Measurements from ENCODE around the gene KDM4C.
"Not testable (repeated sequence)": the region's sequence is repeated elsewhere in the genome, so short reads cannot be mapped to it uniquely, and the experiment has no call there.

The KDM4C gene

DNA sequence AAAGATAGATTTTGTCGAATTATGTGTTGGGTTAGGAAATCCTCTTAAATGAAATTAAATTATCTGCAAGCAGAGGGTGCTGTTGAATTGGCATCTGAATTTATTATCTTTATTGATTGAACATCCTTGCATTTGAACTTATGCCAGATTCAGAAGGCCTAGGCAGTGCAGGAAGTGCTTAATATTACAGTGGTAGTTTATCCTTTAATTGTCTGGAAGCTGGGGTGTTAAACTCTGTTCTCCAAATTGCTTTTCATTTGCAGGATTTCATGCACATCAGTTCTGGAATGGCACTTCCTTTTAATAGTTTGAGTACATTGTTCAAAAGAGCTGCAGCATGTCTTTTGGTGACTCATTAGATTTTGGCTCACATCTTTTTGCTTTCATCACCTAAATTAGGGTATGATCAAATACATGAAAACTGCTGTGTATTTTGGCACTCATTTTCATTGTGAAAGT is 186.3 kb downstream of the KDM4C start:
- no peak overlapping the region for H3K4ac ChIP-seq (ENCODE audit: low read depth, low read length)
- H3K27ac ChIP-seq (ENCODE audit: low read depth, low read length), result no peak overlapping the region
- no peaks in the 10 kb centered on the region for H3K79me1 ChIP-seq (ENCODE audit: low read length)
- no peak overlapping the region for H3K9ac ChIP-seq (ENCODE audit: low read length)
- H4K5ac ChIP-seq (ENCODE audit: low read length), result no peak overlapping the region
- H3K36me3 ChIP-seq (ENCODE audit: control insufficient read depth, insufficient read depth, low read length), result no peaks in the 10 kb centered on the region
- no peak overlapping the region for H3K4me2 ChIP-seq (ENCODE audit: low read length)
- H2BK120ac ChIP-seq (ENCODE audit: low read depth, low read length), result no peak overlapping the region
- no peak overlapping the region for H3K56ac ChIP-seq (ENCODE audit: low read length)
- DNase-seq, result no peak
- no peak overlapping the region for H2BK15ac ChIP-seq (replicated peaks; ENCODE audit: low read depth)
- no peak overlapping the region for H3K18ac ChIP-seq (ENCODE audit: low read length)
- H3K23ac ChIP-seq (ENCODE audit: low read length), result no peak overlapping the region
- H2BK5ac ChIP-seq (ENCODE audit: low read length), result no peak overlapping the region
- H4K8ac ChIP-seq (ENCODE audit: low read depth, low read length), result no peak overlapping the region
- H2AK5ac ChIP-seq (ENCODE audit: low read length), result no peak overlapping the region
- 100% methylated on average over 1 of the region's 1 CpG for WGBS (ENCODE audit: extremely low coverage, insufficient coverage, low lambda C conversion rate)
- no peaks in the 10 kb centered on the region for H3K79me2 ChIP-seq (ENCODE audit: control insufficient read depth, insufficient read depth, low read length)
- H3K4me1 ChIP-seq (ENCODE audit: control insufficient read depth, low read depth, low read length), result no peaks in the 10 kb centered on the region
- no peak overlapping the region for H3K4me3 ChIP-seq (ENCODE audit: low read length)
- no peaks in the 10 kb centered on the region for H3K27me3 ChIP-seq (ENCODE audit: insufficient read depth, low read length, poor library complexity)

- Histone ChIP-seq H3K56ac (ENCODE audit: low read length) (no peak overlapping the region), H3K9ac (ENCODE audit: low read length) (no peak overlapping the region), H3K4ac (ENCODE audit: low read depth, low read length) (no peak overlapping the region), H3K18ac (ENCODE audit: low read length) (no peak overlapping the region), H4K8ac (ENCODE audit: low read depth, low read length) (no peak overlapping the region), H3K4me3 (ENCODE audit: low read length) (no peak overlapping the region), H3K4me1 (ENCODE audit: control insufficient read depth, low read depth, low read length) (no peaks in the 10 kb centered on the region), H3K4me2 (ENCODE audit: low read length) (no peak overlapping the region), H4K5ac (ENCODE audit: low read length) (no peak overlapping the region), H2AK5ac (ENCODE audit: low read length) (no peak overlapping the region), H3K36me3 (ENCODE audit: control insufficient read depth, insufficient read depth, low read length) (no peaks in the 10 kb centered on the region), H3K23ac (ENCODE audit: low read length) (no peak overlapping the region), H3K79me2 (ENCODE audit: control insufficient read depth, insufficient read depth, low read length) (no peaks in the 10 kb centered on the region), H3K27ac (ENCODE audit: low read depth, low read length) (no peak overlapping the region), H2BK120ac (ENCODE audit: low read depth, low read length) (no peak overlapping the region), H3K27me3 (ENCODE audit: insufficient read depth, low read length, poor library complexity) (no peaks in the 10 kb centered on the region), H3K79me1 (ENCODE audit: low read length) (no peaks in the 10 kb centered on the region), H2BK15ac (replicated peaks; ENCODE audit: low read depth) (no peak overlapping the region), H2BK5ac (ENCODE audit: low read length) (no peak overlapping the region)
- no CpG with 5 or more reads among the region's 4 CpGs for WGBS (ENCODE audit: extremely low coverage, insufficient coverage, low lambda C conversion rate)
- no peak for DNase-seq
These were observed 187.1 kb downstream of the KDM4C start for GRCh38 chr9:6944896-6945295.

- H3K36me3 ChIP-seq (ENCODE audit: control insufficient read depth, insufficient read depth, low read length), result no peaks in the 10 kb centered on the region
- no peak overlapping the region for H2BK5ac ChIP-seq (ENCODE audit: low read length)
- no peak overlapping the region for H2BK15ac ChIP-seq (replicated peaks; ENCODE audit: low read depth)
- no peak overlapping the region for H3K4me3 ChIP-seq (ENCODE audit: low read length)
- no peak for DNase-seq
- no peak overlapping the region for H3K4me2 ChIP-seq (ENCODE audit: low read length)
- no peak overlapping the region for H3K18ac ChIP-seq (ENCODE audit: low read length)
- no peak overlapping the region for H2AK5ac ChIP-seq (ENCODE audit: low read length)
- no peak overlapping the region for H3K56ac ChIP-seq (ENCODE audit: low read length)
- H3K79me1 ChIP-seq (ENCODE audit: low read length), result no peaks in the 10 kb centered on the region
- no peaks in the 10 kb centered on the region for H3K4me1 ChIP-seq (ENCODE audit: control insufficient read depth, low read depth, low read length)
- no peak overlapping the region for H2BK120ac ChIP-seq (ENCODE audit: low read depth, low read length)
- H3K27ac ChIP-seq (ENCODE audit: low read depth, low read length), result no peak overlapping the region
- no peaks in the 10 kb centered on the region for H3K27me3 ChIP-seq (ENCODE audit: insufficient read depth, low read length, poor library complexity)
- no peak overlapping the region for H4K5ac ChIP-seq (ENCODE audit: low read length)
- no peak overlapping the region for H3K9ac ChIP-seq (ENCODE audit: low read length)
- no peak overlapping the region for H3K4ac ChIP-seq (ENCODE audit: low read depth, low read length)
- no peaks in the 10 kb centered on the region for H3K79me2 ChIP-seq (ENCODE audit: control insufficient read depth, insufficient read depth, low read length)
- H4K8ac ChIP-seq (ENCODE audit: low read depth, low read length), result no peak overlapping the region
- no peak overlapping the region for H3K23ac ChIP-seq (ENCODE audit: low read length)
These were observed 188.0 kb downstream of the KDM4C start for GRCh38 chr9:6945816-6946215.

DNA sequence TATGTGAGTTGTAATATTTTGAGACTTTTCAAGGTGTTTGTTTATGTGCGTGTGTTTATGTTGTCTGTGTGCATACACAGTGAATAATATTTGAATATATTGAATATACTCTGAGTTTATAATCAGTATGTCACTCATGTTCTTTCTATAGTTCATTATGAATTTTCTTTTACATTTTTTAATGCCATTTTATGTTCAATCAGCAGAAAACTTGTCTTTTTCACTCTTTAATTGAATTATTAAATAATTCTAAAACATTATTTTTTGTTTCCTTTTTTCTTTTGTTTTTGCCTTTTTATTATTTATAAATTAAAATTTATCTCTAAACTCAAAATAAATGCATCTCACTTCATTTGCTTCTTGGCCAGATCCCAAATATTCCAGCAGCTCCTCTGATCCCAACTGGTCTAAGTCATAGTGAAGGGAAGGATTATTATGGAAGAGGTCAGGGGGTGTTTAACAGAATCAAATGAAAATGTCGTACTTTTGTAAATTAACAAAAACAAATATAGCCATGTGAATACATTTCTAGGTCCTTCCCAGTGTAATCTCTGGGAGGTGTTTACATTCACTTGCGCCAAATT is 188.9 kb downstream of the KDM4C start:
- H3K4ac ChIP-seq (ENCODE audit: low read depth, low read length), result no peak overlapping the region
- H3K56ac ChIP-seq (ENCODE audit: low read length), result no peak overlapping the region
- H2BK15ac ChIP-seq (replicated peaks; ENCODE audit: low read depth), result no peak overlapping the region
- H3K4me3 ChIP-seq (ENCODE audit: low read length), result no peak overlapping the region
- H2AK5ac ChIP-seq (ENCODE audit: low read length), result no peak overlapping the region
- no peak overlapping the region for H3K4me2 ChIP-seq (ENCODE audit: low read length)
- H3K79me2 ChIP-seq (ENCODE audit: control insufficient read depth, insufficient read depth, low read length), result no peaks in the 10 kb centered on the region
- no peak overlapping the region for H3K9ac ChIP-seq (ENCODE audit: low read length)
- no peaks in the 10 kb centered on the region for H3K79me1 ChIP-seq (ENCODE audit: low read length)
- H3K23ac ChIP-seq (ENCODE audit: low read length), result no peak overlapping the region
- no peak overlapping the region for H4K8ac ChIP-seq (ENCODE audit: low read depth, low read length)
- H3K27ac ChIP-seq (ENCODE audit: low read depth, low read length), result no peak overlapping the region
- H3K18ac ChIP-seq (ENCODE audit: low read length), result no peak overlapping the region
- no peak overlapping the region for H2BK120ac ChIP-seq (ENCODE audit: low read depth, low read length)
- DNase-seq, result no peak
- no peak overlapping the region for H4K5ac ChIP-seq (ENCODE audit: low read length)
- no peak overlapping the region for H2BK5ac ChIP-seq (ENCODE audit: low read length)
- no peaks in the 10 kb centered on the region for H3K27me3 ChIP-seq (ENCODE audit: insufficient read depth, low read length, poor library complexity)
- WGBS (ENCODE audit: extremely low coverage, insufficient coverage, low lambda C conversion rate), result 100% methylated on average over 1 of the region's 3 CpGs
- H3K36me3 ChIP-seq (ENCODE audit: control insufficient read depth, insufficient read depth, low read length), result no peaks in the 10 kb centered on the region
- no peaks in the 10 kb centered on the region for H3K4me1 ChIP-seq (ENCODE audit: control insufficient read depth, low read depth, low read length)

GRCh38 chr9:6948921-6949320 is 191.1 kb downstream of the KDM4C start:
- not testable (repeated sequence) for H4K8ac ChIP-seq (ENCODE audit: low read depth, low read length); H3K23ac ChIP-seq (ENCODE audit: low read length); DNase-seq; H2BK120ac ChIP-seq (ENCODE audit: low read depth, low read length); H3K4me3 ChIP-seq (ENCODE audit: low read length); H4K5ac ChIP-seq (ENCODE audit: low read length); H3K9ac ChIP-seq (ENCODE audit: low read length); H2BK15ac ChIP-seq (replicated peaks; ENCODE audit: low read depth); H3K4me1 ChIP-seq (ENCODE audit: control insufficient read depth, low read depth, low read length); H3K79me2 ChIP-seq (ENCODE audit: control insufficient read depth, insufficient read depth, low read length); H3K18ac ChIP-seq (ENCODE audit: low read length); H3K79me1 ChIP-seq (ENCODE audit: low read length); H3K27ac ChIP-seq (ENCODE audit: low read depth, low read length); H2AK5ac ChIP-seq (ENCODE audit: low read length); H3K27me3 ChIP-seq (ENCODE audit: insufficient read depth, low read length, poor library complexity); H3K4me2 ChIP-seq (ENCODE audit: low read length); H3K36me3 ChIP-seq (ENCODE audit: control insufficient read depth, insufficient read depth, low read length); H3K56ac ChIP-seq (ENCODE audit: low read length); H2BK5ac ChIP-seq (ENCODE audit: low read length); H3K4ac ChIP-seq (ENCODE audit: low read depth, low read length)
- WGBS (ENCODE audit: extremely low coverage, insufficient coverage, low lambda C conversion rate), result no CpG with 5 or more reads among the region's 31 CpGs

GRCh38 chr9:6955251-6955921 is 197.6 kb downstream of the KDM4C start:
- H3K36me3 ChIP-seq (ENCODE audit: control insufficient read depth, insufficient read depth, low read length), result no peaks in the 10 kb centered on the region
- WGBS (ENCODE audit: extremely low coverage, insufficient coverage, low lambda C conversion rate), result no CpG with 5 or more reads among the region's 7 CpGs
- no peak overlapping the region for H2BK5ac ChIP-seq (ENCODE audit: low read length)
- no peak overlapping the region for H3K4me3 ChIP-seq (ENCODE audit: low read length)
- H3K79me2 ChIP-seq (ENCODE audit: control insufficient read depth, insufficient read depth, low read length), result no peaks in the 10 kb centered on the region
- DNase-seq, result peak; percentile 13
- H2BK15ac ChIP-seq (replicated peaks; ENCODE audit: low read depth), result no peak overlapping the region
- H3K18ac ChIP-seq (ENCODE audit: low read length), result no peak overlapping the region
- no peak overlapping the region for H3K23ac ChIP-seq (ENCODE audit: low read length)
- no peak overlapping the region for H2BK120ac ChIP-seq (ENCODE audit: low read depth, low read length)
- H3K4ac ChIP-seq (ENCODE audit: low read depth, low read length), result no peak overlapping the region
- H3K79me1 ChIP-seq (ENCODE audit: low read length), result no peaks in the 10 kb centered on the region
- no peak overlapping the region for H3K4me2 ChIP-seq (ENCODE audit: low read length)
- H4K8ac ChIP-seq (ENCODE audit: low read depth, low read length), result no peak overlapping the region
- no peak overlapping the region for H2AK5ac ChIP-seq (ENCODE audit: low read length)
- H3K27ac ChIP-seq (ENCODE audit: low read depth, low read length), result no peak overlapping the region
- H4K5ac ChIP-seq (ENCODE audit: low read length), result no peak overlapping the region
- H3K27me3 ChIP-seq (ENCODE audit: insufficient read depth, low read length, poor library complexity), result no peaks in the 10 kb centered on the region
- H3K9ac ChIP-seq (ENCODE audit: low read length), result no peak overlapping the region
- no peak overlapping the region for H3K56ac ChIP-seq (ENCODE audit: low read length)
- no peaks in the 10 kb centered on the region for H3K4me1 ChIP-seq (ENCODE audit: control insufficient read depth, low read depth, low read length)

Measured in mesendoderm (in vitro differentiated cells).